NCI-H2107 treated with DMSO at 0.1 percent for 48 hours (cell line): ENCODE results near the gene PXDC1.
"Not testable (repeated sequence)": the region's sequence is repeated elsewhere in the genome, so short reads cannot be mapped to it uniquely, and the experiment has no call there.

ENCODE experiments used
- DNase-seq: peaks from one replicate; lab custom pipeline; 2025; ENCODE audit not compliant: unreplicated experiment; lab: John Stamatoyannopoulos, UW

PXDC1 gene

GRCh38 chr6:3677751-3678150 is 73.8 kb downstream of the PXDC1 start:
- not testable (repeated sequence) for DNase-seq

GRCh38 chr6:3677351-3677750 is 74.2 kb downstream of the PXDC1 start:
- not testable (repeated sequence) for DNase-seq
